Activated naive CD4-positive, alpha-beta T cell treated with anti-CD3 and anti-CD28 coated beads, Interleukin-2, amount 50 U/mL, for 72 hours (primary cell): ENCODE measurements around the gene ANKRD44. TPM values are rescaled to one million over a fixed set of nuclear protein-coding genes. Genes with fewer than 3 reads are reported as not detected.
"Not testable (repeated sequence)": the region's sequence is repeated elsewhere in the genome, so short reads cannot be mapped to it uniquely, and the experiment has no call there.

Experiments
- ATAC-seq, 2 donors: fragments of 150-1000 bp; cut with Tn5 transposase; 2 replicates each; pipeline ENCODE4 v1.10.0; 2021; ENCODE audit warnings: mild to moderate bottlenecking in 2 of 2, moderate library complexity in 2 of 2
- DNase-seq, 2 donors: peaks; one replicate each; pipeline ENCODE4 v3.0.0; 2021 to 2022; ENCODE audit warnings: low spot score in 2 of 2
- H3K27ac Mint-ChIP-seq, 2 donors: one replicate each; pipeline ENCODE4 v1.8.0; 2022; ENCODE audit warnings: mild to moderate bottlenecking in 2 of 2, mixed read lengths in 2 of 2
- H3K36me3 Mint-ChIP-seq, 2 donors: one replicate each; pipeline ENCODE4 v1.8.0; 2022; ENCODE audit warnings: mixed read lengths in 2 of 2
- H3K9me3 Mint-ChIP-seq, 2 donors: one replicate each; pipeline ENCODE4 v1.8.0; 2022; ENCODE audit warnings: mixed read lengths in 2 of 2
- total RNA-seq, 2 donors: library from RNA; stranded (reverse); gene quantifications; one replicate each; pipeline ENCODE4 v1.2.3, GENCODE V29; 2022

Gene ANKRD44
- total RNA-seq, 2 donors from 2014 or later: 103 to 130 TPM

DNA sequence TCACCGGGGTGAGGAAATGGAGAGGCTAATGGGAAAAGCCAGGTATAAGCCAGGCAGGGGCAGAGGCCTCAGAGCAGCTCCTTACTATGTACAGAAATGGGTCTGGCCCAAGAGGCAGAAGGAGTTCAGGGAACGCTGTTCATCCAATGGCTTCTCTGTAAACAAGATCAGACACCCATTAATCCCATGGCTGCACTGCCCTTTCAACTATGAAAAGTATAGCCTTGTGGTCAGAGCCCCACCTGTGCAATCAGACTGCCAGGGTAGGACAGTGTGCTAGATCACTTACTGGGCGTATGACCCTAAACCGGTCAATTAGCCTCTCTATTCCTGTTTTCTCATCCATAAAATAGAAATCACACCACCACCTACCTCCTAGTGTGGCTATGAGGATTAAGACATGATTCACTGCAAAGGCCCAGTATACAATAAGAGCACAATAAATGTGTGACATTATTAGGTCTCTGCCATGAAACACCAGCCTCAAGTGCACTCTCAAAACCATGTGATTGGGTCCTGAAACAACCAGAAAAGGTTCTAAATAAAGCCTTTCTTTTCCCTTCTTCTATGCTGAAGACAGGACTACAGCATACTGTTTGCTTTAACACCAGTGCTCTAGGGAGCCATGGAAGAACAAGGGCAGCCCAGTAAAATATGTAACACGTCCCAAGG is 4.4 kb downstream of the ANKRD44 start:
- ATAC-seq (no peak), DNase-seq (no peak)
- Mint-ChIP-seq H3K36me3 (peaks cover 37 to 39% of the 10 kb centered on the region in 2 donors), H3K9me3 (no peaks in the 10 kb centered on the region), H3K27ac (peak overlapping the region; percentile 88 to 96)

DNA sequence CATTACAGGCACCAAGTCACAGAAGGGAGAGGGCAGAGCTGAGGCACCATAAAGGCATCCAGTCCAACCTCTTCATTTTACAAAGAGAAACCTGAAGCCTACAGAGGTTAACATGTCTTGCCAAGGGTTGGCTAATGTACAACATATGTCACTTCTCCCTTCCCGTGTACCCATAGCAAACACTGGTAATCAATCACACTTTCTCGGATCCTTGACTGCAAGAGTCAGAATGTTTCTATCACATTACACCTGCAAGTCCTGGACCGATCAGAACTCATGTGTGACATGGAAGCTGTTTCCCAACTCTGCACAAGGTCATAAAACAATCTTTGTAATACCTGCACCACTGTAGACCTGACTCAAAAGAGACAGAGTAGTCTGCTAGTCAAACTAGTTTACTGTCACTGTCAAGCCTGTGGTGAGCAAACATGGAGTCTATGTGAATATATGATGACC is 6.0 kb downstream of the ANKRD44 start:
- peak; percentile 73 to 77 for ATAC-seq
- DNase-seq: no peak
- no peaks in the 10 kb centered on the region for H3K9me3 Mint-ChIP-seq
- peak overlapping the region; percentile 96 to 100 for H3K27ac Mint-ChIP-seq
- peaks cover 39 to 43% of the 10 kb centered on the region in 2 donors for H3K36me3 Mint-ChIP-seq

DNA sequence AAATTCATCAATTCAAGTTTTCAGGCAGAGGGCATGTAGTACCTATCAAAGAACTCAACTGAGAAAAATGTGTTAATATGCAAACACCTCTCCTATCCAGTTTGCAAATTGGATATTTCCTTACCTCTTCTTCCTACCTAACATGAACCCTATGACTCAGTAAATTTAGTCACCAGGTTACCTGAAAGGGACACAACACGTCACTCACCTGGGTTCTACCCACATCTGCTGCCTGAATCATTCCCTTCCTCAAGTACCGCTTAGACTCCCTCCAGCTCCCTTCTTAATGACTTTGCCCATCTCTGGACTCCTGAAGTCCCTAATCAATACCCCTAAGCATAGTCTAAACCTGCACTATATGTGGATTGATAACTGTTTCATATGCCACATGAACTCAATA is 10.4 kb downstream of the ANKRD44 start:
- DNase-seq (no peak), ATAC-seq (peak in 1 of 2 donors; percentile 23)
- H3K27ac Mint-ChIP-seq: peak overlapping the region; percentile 96 to 98
- H3K9me3 Mint-ChIP-seq: no peaks in the 10 kb centered on the region
- peaks cover 36 to 60% of the 10 kb centered on the region in 2 donors for H3K36me3 Mint-ChIP-seq

DNA sequence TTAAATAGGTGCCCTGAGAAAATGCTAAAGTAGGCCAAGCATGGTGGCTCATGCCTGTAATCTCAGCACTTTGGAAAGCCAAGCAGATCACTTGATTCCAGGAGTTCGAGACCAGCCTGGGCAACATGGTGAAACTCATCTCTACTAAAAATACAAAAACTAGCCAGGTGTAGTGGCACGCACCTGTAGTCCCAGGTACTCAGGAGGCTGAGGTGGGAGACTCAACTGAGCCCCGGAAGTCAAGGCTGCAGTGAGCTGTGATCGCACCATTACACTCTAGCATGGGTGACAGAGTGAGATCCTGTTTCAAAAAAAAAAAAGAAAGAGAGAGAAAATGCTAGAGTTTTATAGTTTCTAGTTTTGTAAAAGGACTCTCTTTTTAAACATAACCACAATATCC is 12.0 kb downstream of the ANKRD44 start:
- Mint-ChIP-seq H3K27ac (peak overlapping the region; percentile 96 to 98), H3K36me3 (peaks cover 30 to 60% of the 10 kb centered on the region in 2 donors), H3K9me3 (no peaks in the 10 kb centered on the region)
- DNase-seq: no peak
- peak in 1 of 2 donors; percentile 9 for ATAC-seq

DNA sequence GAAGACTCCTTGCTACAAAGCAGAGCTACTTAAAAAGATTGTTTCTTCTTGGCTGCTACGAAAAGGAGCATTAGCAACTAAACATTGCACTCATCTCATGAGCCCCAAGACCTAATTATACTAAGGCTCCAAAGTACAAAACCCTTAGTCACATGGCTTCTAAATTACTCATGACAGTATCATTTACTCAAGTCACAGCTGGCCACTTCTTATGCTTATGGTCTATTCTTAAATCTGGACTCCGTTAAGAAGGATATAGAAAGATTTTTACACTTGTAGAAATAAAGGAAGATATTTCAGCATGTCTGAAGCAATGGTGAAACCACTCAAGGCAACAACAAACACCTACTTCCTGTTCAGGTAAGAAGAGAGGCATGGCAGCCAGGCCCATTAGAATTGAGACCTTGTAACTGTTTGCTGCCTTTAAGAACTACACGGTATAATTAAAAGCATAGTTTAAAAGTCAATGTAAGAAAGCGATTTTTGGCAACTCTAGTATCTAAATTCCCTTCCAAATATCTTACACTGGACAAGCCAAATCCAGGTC is 12.7 kb downstream of the ANKRD44 start:
- Mint-ChIP-seq H3K36me3 (peaks cover 30 to 55% of the 10 kb centered on the region in 2 donors), H3K9me3 (no peaks in the 10 kb centered on the region), H3K27ac (peak overlapping the region; percentile 96 to 98)
- ATAC-seq (peak; percentile 68 to 75), DNase-seq (no peak)

DNA sequence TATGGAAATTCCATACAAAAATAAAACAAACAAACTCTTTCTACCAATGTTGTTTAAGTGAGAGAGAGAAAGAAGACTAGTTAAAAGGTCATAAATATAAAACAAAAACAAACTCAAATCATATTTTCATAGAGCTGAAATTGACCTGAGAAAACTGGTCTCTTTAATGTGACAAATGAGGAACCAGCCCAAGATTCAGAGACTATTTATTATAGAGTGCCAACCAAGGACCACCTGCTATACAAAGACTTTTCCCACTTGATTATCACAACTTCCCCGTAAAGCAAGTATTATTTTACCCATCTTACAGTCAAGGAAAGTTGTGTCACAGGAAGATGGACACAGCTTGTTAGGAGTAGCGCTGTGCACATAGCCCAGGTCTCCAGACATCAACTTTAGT is 13.3 kb downstream of the ANKRD44 start:
- DNase-seq (no peak), ATAC-seq (no peak)
- Mint-ChIP-seq H3K36me3 (peaks cover 29 to 52% of the 10 kb centered on the region in 2 donors), H3K27ac (peak overlapping the region; percentile 96 to 98), H3K9me3 (no peaks in the 10 kb centered on the region)

DNA sequence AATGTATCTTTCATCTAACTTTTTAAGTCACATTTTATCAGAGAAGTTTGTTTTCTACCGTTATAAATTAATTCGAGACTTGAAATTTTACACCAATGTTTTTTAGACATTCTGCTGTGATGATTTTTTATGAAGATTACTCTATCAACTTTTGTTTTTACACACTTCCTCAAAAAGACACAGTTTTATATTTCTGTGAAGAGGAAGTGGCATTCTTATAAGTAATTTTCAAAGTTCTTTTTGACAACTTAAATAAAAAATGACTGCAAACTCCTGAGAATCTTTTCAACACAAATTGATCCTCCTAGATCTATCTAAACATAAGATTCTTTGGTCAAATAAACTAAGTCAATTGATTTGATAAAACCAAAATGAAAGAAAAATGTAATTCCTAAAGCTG is 13.7 kb downstream of the ANKRD44 start:
- DNase-seq (no peak), ATAC-seq (no peak)
- Mint-ChIP-seq H3K9me3 (peaks cover 1% of the 10 kb centered on the region in 2 donors), H3K27ac (peak overlapping the region; percentile 96 to 98), H3K36me3 (peaks cover 30 to 52% of the 10 kb centered on the region in 2 donors)

DNA sequence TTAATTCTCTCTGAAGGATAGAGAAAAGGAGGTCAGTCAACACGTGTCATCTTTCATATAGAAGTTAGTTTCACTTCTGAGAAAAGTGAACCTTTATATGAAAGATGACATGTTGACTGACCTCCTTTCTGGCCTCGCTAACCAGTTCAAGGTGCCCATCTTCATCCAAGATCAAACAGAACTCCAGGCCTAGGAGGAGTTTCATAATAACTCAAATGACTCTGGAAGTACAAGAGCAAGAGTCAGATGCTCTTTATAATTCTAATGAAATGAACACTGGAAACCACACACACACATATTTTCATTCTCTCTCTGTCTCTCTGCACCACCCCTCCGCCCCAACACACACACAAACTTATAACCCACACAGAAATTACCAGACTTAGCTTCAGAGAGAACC is 16.3 kb downstream of the ANKRD44 start:
- H3K27ac Mint-ChIP-seq: peak overlapping the region; percentile 96 to 98
- no peak for DNase-seq
- H3K9me3 Mint-ChIP-seq: peaks cover 3% of the 10 kb centered on the region in 2 donors

DNA sequence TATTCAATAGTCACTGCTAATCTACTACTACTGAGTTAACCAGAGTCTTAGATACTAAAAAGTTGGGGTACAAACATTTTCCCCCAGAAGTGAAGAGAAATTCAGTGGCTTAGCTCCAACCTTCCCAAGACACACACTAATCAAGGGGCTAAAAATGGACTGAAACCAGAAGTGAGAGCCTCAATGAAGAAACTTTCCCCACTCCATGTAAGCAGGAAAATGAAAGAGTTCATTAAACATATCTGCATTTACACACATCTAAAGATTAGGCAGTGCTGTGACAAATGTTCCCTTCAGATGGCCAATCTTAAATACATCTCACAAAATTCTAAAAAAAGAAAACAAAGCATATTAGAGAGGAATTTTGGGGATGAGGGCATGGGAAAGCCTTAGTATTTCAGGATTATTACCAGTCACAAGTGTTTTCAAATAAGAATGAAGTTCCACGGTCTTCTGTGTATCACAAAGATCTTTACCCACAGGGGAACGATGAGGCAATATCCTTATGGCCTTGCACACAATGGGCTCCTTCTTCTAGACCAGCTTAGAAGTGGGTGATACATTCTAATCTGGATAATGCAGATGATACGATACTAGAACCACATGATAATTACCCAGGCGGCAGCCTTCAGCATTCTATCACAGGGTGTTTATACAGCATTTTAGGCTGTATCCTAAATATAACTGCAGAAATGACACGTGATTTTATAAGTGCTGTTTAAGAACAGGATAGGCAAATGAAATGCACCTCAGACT is 17.1 kb downstream of the ANKRD44 start:
- ATAC-seq (peak; percentile 59 to 74), DNase-seq (no peak)
- Mint-ChIP-seq H3K36me3 (peaks cover 18 to 46% of the 10 kb centered on the region in 2 donors), H3K9me3 (peaks cover 3% of the 10 kb centered on the region in 2 donors), H3K27ac (peak overlapping the region; percentile 96 to 98)

More for the DNA sequence above, 16.3 kb downstream of the ANKRD44 start:
- peaks cover 22 to 53% of the 10 kb centered on the region in 2 donors for H3K36me3 Mint-ChIP-seq
- peak; percentile 56 to 62 for ATAC-seq

DNA sequence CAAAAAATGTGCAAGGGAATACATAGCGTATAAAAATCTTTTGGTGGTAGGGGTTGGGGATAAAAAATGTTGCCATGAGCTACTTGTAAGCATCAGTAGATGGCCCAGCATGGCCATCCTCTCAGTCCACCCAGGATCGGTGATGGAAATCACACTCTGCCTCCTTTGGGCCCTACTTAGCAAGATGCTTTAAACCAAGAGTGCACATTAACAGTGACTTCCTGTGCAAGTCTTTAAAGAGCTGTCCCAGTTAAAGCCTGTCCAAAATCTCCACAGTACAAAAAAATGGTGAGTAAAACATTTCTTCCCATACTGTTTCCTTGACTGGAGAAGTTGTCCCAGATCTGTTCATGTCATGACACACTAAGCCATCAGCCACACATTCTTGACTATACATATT is 18.0 kb downstream of the ANKRD44 start:
- Mint-ChIP-seq H3K36me3 (peaks cover 11 to 44% of the 10 kb centered on the region in 2 donors), H3K27ac (peak overlapping the region; percentile 96 to 98), H3K9me3 (peaks cover 3% of the 10 kb centered on the region in 2 donors)
- no peak for DNase-seq
- ATAC-seq: no peak

DNA sequence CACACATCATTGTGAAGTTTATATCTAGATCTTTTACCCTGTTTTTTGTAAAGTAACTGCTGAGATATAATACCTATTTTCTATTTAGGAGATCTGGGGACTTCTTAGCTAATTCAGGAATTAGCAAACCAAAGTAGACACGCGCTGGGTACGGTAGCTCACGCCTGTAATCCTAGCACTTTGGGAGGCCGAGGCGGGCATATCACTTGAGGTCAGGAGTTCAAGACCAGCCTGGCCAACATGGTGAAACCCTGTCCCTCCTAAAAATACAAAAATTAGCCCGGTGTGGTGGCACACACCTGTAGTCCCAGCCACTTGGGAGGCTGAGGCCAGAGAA is 23.0 kb downstream of the ANKRD44 start:
- Mint-ChIP-seq H3K36me3 (peaks cover 8 to 45% of the 10 kb centered on the region in 2 donors), H3K27ac (peak overlapping the region; percentile 92 to 98)
- not testable (repeated sequence) for DNase-seq, H3K9me3 Mint-ChIP-seq
- ATAC-seq: peak; percentile 15 to 39

DNA sequence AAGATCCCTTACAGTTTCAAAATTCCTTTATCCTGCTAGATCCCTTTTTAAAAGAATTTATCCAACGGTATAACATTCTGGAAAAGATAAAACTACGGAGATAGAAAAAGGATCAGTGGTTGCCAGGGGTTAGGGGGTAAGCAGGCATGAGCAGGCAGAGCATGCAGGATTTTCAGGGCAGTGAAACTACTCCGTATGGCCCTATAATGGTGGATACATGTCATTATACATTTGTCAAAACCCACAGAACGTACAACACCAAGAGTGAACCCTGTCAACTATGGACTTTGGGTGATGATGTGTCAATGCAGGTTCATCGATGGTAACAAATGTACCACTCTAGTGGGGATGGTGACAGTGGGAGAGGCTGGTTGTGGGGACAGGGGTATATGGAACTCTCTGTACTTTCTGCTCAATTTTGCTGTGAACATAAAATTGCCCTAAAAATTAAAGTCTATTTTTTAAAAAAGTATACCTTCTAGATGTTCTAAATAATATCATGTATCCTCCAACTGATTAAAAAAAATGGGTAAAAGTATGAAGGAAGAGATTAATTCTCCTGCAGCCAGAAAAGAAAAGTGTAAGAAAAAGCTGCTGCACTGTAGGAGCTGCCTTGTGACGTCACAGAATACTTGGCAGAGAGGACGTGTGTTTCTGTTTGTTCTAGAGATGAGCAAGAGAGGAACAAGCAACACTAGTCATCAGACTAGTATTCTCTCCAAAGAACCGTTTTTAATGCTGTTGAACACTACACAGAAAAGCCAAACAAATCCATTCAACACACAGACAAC is 23.6 kb downstream of the ANKRD44 start:
- H3K36me3 Mint-ChIP-seq: peaks cover 4 to 40% of the 10 kb centered on the region in 2 donors
- H3K9me3 Mint-ChIP-seq: peaks cover 3% of the 10 kb centered on the region in 2 donors
- DNase-seq (no peak), ATAC-seq (peak; percentile 98)
- peak overlapping the region; percentile 92 to 98 for H3K27ac Mint-ChIP-seq

DNA sequence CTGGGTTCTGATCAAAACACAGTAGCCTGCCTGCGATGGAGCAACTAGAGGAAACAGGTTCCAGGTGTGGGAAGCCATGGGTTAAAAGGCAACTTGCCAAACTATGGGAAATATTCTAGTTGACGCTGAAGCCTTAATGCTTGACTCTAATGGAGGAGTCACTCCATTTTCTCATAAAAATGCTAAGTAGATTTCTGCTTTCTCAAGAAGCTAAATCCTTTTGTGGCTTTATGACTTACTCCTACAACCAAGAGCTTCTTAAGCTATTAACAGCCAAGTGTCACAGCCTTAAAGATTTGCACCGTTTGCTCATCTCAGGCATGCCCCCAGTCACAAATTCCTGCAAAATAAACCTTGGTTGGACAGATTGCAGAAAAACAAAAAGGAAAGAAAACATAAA is 25.2 kb downstream of the ANKRD44 start:
- DNase-seq (no peak), ATAC-seq (no peak)
- Mint-ChIP-seq H3K36me3 (peaks cover 0 to 29% of the 10 kb centered on the region in 2 donors), H3K27ac (peak overlapping the region; percentile 78 to 92), H3K9me3 (no peaks in the 10 kb centered on the region)

DNA sequence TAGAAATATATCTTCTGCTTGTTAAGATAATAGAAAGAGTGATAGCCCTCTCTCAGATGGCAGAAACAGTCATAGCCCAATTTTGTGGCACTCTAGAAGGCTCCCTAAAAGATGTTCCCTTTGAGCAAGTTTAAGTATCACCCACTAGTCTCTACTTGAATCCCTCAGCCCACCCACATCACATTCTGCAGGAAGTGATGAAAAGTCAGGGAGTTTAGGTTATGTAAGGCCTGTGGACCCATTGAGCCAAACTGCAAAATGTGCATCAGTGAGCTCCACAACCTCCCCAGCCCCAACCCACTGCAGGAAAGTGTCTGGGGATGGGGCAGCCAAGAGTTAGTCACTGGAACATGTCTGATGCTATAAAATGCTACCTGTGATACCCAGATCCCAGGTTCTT is 25.6 kb downstream of the ANKRD44 start:
- Mint-ChIP-seq H3K9me3 (no peaks in the 10 kb centered on the region), H3K36me3 (peaks cover 0 to 29% of the 10 kb centered on the region in 2 donors), H3K27ac (peak overlapping the region; percentile 78 to 92)
- ATAC-seq (peak; percentile 13 to 17), DNase-seq (no peak)

DNA sequence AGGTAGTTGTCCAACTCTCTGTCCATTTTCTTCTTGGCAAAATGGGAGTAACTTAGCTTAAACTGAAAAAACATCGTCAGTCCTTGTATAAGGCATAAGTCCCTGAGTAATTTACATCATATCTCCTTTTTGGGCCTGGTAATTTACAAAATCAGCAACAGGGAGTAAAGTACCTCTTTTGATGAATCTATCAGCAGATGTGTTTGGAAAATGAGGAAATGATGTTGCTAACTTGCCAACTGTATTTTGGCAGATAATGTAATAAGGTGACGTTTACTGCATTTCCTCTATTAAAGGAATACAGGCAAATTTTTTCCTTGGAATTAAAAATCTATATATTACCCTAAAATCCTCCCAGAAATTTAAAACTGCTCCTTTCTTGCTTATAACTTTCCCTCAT is 29.2 kb downstream of the ANKRD44 start:
- no peaks in the 10 kb centered on the region for H3K9me3 Mint-ChIP-seq
- H3K27ac Mint-ChIP-seq: peak overlapping the region; percentile 70
- ATAC-seq (no peak), DNase-seq (no peak)
- peaks cover 0 to 19% of the 10 kb centered on the region in 2 donors for H3K36me3 Mint-ChIP-seq

DNA sequence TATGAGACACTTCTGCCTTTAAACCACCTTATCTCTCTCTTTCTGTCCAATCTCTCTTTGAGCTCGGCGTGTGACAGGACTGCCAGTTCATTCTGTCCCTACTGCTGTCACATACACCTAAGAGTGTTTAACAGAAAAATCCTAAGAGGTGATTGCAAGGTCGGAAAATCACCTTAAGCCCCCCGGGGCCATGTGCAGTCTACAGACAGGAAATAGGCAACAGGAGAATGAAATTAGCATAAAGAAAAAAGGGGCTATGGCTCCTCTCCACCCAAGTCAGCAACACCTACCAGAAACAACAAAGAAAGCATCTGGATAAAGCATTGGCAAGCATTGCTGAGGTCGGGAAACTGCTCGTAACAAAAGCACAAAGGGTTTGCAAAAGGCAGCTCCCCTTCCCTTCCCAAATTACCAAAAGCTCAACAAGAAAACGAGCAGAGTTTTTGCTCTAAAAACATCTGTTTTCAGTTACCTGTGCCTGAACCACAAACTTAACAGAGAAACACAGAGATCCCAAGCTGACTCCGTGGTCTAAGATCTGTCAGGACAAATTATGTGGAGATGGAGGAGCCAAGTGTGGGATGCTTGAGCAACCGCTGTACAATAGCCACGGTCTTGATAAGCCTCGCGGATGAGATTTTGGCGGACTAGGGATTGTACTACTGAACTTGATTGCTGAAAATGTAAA is 30.4 kb downstream of the ANKRD44 start:
- H3K9me3 Mint-ChIP-seq: peaks cover 0 to 4% of the 10 kb centered on the region in 2 donors
- peak overlapping the region; percentile 29 to 89 for H3K27ac Mint-ChIP-seq
- DNase-seq: no peak
- peaks cover 0 to 21% of the 10 kb centered on the region in 2 donors for H3K36me3 Mint-ChIP-seq
- peak; percentile 33 to 36 for ATAC-seq
